HepG2 (cell line): Measurements from ENCODE around the gene PPP2R5B. TPM values are rescaled to one million over a fixed set of nuclear protein-coding genes. Genes with fewer than 3 reads are reported as not detected.

Source experiments
- ELF3 ChIP-seq: IDR thresholded peaks from 2 replicates; pipeline ENCODE4 v1.6.1; 2016; ENCODE audit warnings: missing genetic modification reagents, missing compliant biosample characterization
- GATA4 ChIP-seq: sonication (generic); IDR thresholded peaks from 2 replicates; pipeline ENCODE4 v1.6.1; 2016; ENCODE audit warnings: antibody characterized with exemption, low read depth, borderline replicate concordance
- GFI1 ChIP-seq: sonication (generic); formaldehyde crosslinking; IDR thresholded peaks from 2 replicates; pipeline ENCODE4 v1.5.0; 2020; ENCODE audit warnings: missing genetic modification reagents, mild to moderate bottlenecking, borderline replicate concordance
- HDAC1 ChIP-seq: sonication (generic); formaldehyde crosslinking; IDR thresholded peaks from 2 replicates; pipeline ENCODE4 v1.5.1; 2020; ENCODE audit warnings: mild to moderate bottlenecking, missing genetic modification reagents
- KDM1A ChIP-seq: IDR thresholded peaks from 2 replicates; pipeline ENCODE4 v1.6.1; 2016; ENCODE audit warnings: missing compliant biosample characterization
- MED8 ChIP-seq: sonication (generic); formaldehyde crosslinking; IDR thresholded peaks from 2 replicates; pipeline ENCODE4 v1.8.1; 2023; ENCODE audit warnings: mild to moderate bottlenecking, missing genetic modification reagents; ENCODE audit not compliant: insufficient replicate concordance
- NR3C1 ChIP-seq: sonication (generic); formaldehyde crosslinking; IDR thresholded peaks from 2 replicates; pipeline ENCODE4 v1.4.0; 2020; ENCODE audit warnings: missing genetic modification reagents
- PLRG1 ChIP-seq: fragments of 450-650 bp; conservative IDR thresholded peaks from 2 replicates; pipeline ENCODE4 v1.6.1; 2016
- POLR2A ChIP-seq, 2 experiments: IDR thresholded peaks; 2 replicates each; pipeline ENCODE4 v1.6.1; 2011; ENCODE audit warnings: low read depth in 2 of 2, low read length in 2 of 2, mild to moderate bottlenecking in 1 of 2, moderate library complexity in 1 of 2; ENCODE audit not compliant: insufficient read depth in 1 of 2
- RARA ChIP-seq: IDR thresholded peaks from 2 replicates; pipeline ENCODE4 v1.6.1; 2016; ENCODE audit warnings: missing genetic modification reagents, missing compliant biosample characterization
- RBAK ChIP-seq: sonication (generic); formaldehyde crosslinking; IDR thresholded peaks from 2 replicates; pipeline ENCODE4 v1.5.1; 2020; ENCODE audit warnings: mild to moderate bottlenecking, missing genetic modification reagents
- SMAD9 ChIP-seq: sonication (generic); formaldehyde crosslinking; IDR thresholded peaks from 2 replicates; pipeline ENCODE4 v1.5.1; 2020; ENCODE audit warnings: mild to moderate bottlenecking, missing genetic modification reagents
- SP140L ChIP-seq: sonication (generic); formaldehyde crosslinking; IDR thresholded peaks from 2 replicates; pipeline ENCODE4 v1.4.0; 2020; ENCODE audit warnings: missing genetic modification reagents, borderline replicate concordance
- U2AF2 ChIP-seq: fragments of 200-400 bp; formaldehyde crosslinking; IDR thresholded peaks from 2 replicates; pipeline ENCODE4 v1.6.1; 2017; ENCODE audit warnings: low read depth, mild to moderate bottlenecking, low read length
- ZNF460 ChIP-seq: sonication (generic); formaldehyde crosslinking; IDR thresholded peaks from 2 replicates; pipeline ENCODE4 v1.5.1; 2020; ENCODE audit warnings: missing genetic modification reagents, mild to moderate bottlenecking, borderline replicate concordance
- ZNF574 ChIP-seq: sonication (generic); formaldehyde crosslinking; IDR thresholded peaks from 2 replicates; pipeline ENCODE4 v1.4.0; 2020; ENCODE audit warnings: missing genetic modification reagents
- ZNF607 ChIP-seq: sonication (generic); formaldehyde crosslinking; IDR thresholded peaks from 2 replicates; pipeline ENCODE4 v1.5.1; 2020; ENCODE audit warnings: missing genetic modification reagents, mild to moderate bottlenecking, borderline replicate concordance
- ZNF780A ChIP-seq: sonication (generic); formaldehyde crosslinking; IDR thresholded peaks from 2 replicates; pipeline ENCODE4 v1.8.0; 2022; ENCODE audit warnings: mild to moderate bottlenecking, missing genetic modification reagents, moderate library complexity
- polyA plus RNA-seq, 8 experiments: library from polyadenylated mRNA; depleted of rRNA in 3 of 8; stranded (reverse) in 7 of 8; unstranded in 1 of 8; fragments of >200 nt; fragmentation: Illumina TruSeq in 4 of 8; extraction: Trizol in 4 of 8; gene quantifications; 2 replicates each; pipeline versions ENCODE4 v1.2.1 to v1.2.3, GENCODE V29; 2011 to 2016; ENCODE audit warnings: low read depth in 4 of 8, missing spikeins in 1 of 8, mixed read lengths in 1 of 8; ENCODE audit not compliant: insufficient read depth in 1 of 8
- total RNA-seq, 5 experiments: library from RNA; depleted of rRNA; stranded (reverse); fragments of >200 nt; fragmentation: Illumina TruSeq; extraction: Trizol; gene quantifications; 2 replicates each; pipeline ENCODE4 v1.2.3, GENCODE V29; 2016; ENCODE audit warnings: low read depth in 1 of 5
- TF ChIP-seq, protein P1 (sequence below): sonication (generic); formaldehyde crosslinking; IDR thresholded peaks from 2 replicates; pipeline ENCODE4 v1.8.1; 2022; ENCODE audit warnings: low read depth, mild to moderate bottlenecking, missing genetic modification reagents
- TF ChIP-seq, protein P2 (sequence below): conservative IDR thresholded peaks from 2 replicates; pipeline ENCODE4 v1.6.1; 2018; ENCODE audit warnings: missing genetic modification reagents
- TF ChIP-seq, protein P3 (sequence below): sonication (generic); formaldehyde crosslinking; IDR thresholded peaks from 2 replicates; pipeline ENCODE4 v1.5.0; 2020; ENCODE audit warnings: mild to moderate bottlenecking, missing genetic modification reagents

Gene PPP2R5B
- total and polyA plus RNA-seq, 2 of the 13 experiments (the other 11 are each of a cell fraction or from before 2014, with no cell fraction given) = 2.3 to 8.3 TPM

DNA sequence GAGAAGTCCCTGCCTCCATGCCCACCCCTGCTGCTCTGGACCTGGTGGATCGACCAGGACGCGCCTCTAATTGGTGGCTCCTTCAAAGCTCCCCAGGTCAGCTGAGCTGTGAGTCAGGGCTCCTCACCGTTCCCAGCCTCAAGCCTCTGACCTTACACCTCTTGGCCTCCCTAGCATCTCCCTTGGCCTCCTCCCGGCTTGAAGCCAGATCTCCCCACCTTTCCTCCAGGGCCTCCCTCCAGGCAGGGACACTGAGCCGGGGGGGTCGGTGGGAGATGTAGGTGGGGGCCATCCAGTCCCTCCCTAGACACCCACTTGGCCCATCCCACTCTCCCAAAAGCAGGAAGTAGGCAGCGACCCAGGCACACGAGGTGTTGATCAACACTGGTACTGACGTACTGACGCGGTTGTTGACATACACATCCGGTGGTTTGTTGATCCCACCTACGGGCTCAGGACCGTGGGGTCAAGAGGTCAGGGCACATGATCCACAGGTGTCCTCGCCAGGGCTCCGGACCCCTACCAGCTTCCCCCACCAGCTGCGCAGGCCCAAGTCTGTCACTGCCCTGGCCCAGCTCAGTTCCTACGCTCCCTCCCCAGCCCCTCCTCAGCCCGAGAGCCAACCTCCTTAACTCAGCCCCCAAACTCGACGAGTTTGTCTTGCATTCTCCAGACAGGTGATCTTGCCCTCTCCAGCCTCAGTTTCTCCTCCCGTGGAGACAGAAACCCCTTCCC is 8.3 kb upstream of the PPP2R5B start (continued):
- TF ChIP-seq, protein P1, sequence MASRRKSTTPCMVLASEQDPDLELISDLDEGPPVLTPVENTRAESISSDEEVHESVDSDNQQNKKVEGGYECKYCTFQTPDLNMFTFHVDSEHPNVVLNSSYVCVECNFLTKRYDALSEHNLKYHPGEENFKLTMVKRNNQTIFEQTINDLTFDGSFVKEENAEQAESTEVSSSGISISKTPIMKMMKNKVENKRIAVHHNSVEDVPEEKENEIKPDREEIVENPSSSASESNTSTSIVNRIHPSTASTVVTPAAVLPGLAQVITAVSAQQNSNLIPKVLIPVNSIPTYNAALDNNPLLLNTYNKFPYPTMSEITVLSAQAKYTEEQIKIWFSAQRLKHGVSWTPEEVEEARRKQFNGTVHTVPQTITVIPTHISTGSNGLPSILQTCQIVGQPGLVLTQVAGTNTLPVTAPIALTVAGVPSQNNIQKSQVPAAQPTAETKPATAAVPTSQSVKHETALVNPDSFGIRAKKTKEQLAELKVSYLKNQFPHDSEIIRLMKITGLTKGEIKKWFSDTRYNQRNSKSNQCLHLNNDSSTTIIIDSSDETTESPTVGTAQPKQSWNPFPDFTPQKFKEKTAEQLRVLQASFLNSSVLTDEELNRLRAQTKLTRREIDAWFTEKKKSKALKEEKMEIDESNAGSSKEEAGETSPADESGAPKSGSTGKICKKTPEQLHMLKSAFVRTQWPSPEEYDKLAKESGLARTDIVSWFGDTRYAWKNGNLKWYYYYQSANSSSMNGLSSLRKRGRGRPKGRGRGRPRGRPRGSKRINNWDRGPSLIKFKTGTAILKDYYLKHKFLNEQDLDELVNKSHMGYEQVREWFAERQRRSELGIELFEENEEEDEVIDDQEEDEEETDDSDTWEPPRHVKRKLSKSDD = 0 out of 2 replicates have a peak, but pooled peaks have one; percentile 29
- TF ChIP-seq GFI1 (CRISPR knock-in tag) = no peak
- TF ChIP-seq, protein P2, sequence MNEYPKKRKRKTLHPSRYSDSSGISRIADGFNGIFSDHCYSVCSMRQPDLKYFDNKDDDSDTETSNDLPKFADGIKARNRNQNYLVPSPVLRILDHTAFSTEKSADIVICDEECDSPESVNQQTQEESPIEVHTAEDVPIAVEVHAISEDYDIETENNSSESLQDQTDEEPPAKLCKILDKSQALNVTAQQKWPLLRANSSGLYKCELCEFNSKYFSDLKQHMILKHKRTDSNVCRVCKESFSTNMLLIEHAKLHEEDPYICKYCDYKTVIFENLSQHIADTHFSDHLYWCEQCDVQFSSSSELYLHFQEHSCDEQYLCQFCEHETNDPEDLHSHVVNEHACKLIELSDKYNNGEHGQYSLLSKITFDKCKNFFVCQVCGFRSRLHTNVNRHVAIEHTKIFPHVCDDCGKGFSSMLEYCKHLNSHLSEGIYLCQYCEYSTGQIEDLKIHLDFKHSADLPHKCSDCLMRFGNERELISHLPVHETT (CRISPR knock-in tag) = no peak
- no peak for TF ChIP-seq PLRG1
- TF ChIP-seq ELF3 (CRISPR knock-in tag) = peak; percentile 90
- no peak for TF ChIP-seq GATA4
- TF ChIP-seq SP140L (CRISPR knock-in tag) = no peak
- TF ChIP-seq U2AF2 = no peak
- TF ChIP-seq RBAK (CRISPR knock-in tag) = no peak
- TF ChIP-seq ZNF574 = no peak
- 0 out of 2 replicates have a peak, but pooled peaks have one; percentile 25 for TF ChIP-seq ZNF607 (CRISPR knock-in tag)
- 0 out of 4 replicates have a peak, but pooled peaks of 1 of the 2 experiments have one; percentile 34 for TF ChIP-seq POLR2A (IDR thresholded peaks at IDR 0.05; ENCODE audit: insufficient read depth in 1 of 2, low read depth in 2 of 2, low read length in 2 of 2)
- TF ChIP-seq SMAD9 (CRISPR knock-in tag) = no peak
- TF ChIP-seq KDM1A (CRISPR knock-in tag) = no peak
- TF ChIP-seq RARA (CRISPR knock-in tag) = peak; percentile 89
- TF ChIP-seq ZNF780A (CRISPR knock-in tag) = no peak
- no peak for TF ChIP-seq MED8
- TF ChIP-seq ZNF460 (CRISPR knock-in tag) = no peak
- TF ChIP-seq, protein P3, sequence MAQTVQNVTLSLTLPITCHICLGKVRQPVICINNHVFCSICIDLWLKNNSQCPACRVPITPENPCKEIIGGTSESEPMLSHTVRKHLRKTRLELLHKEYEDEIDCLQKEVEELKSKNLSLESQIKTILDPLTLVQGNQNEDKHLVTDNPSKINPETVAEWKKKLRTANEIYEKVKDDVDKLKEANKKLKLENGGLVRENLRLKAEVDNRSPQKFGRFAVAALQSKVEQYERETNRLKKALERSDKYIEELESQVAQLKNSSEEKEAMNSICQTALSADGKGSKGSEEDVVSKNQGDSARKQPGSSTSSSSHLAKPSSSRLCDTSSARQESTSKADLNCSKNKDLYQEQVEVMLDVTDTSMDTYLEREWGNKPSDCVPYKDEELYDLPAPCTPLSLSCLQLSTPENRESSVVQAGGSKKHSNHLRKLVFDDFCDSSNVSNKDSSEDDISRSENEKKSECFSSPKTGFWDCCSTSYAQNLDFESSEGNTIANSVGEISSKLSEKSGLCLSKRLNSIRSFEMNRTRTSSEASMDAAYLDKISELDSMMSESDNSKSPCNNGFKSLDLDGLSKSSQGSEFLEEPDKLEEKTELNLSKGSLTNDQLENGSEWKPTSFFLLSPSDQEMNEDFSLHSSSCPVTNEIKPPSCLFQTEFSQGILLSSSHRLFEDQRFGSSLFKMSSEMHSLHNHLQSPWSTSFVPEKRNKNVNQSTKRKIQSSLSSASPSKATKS = no peak
- TF ChIP-seq HDAC1 (CRISPR knock-in tag) = 0 out of 2 replicates have a peak, but pooled peaks have one; percentile 34
- no peak for TF ChIP-seq NR3C1
